Gastrocnemius medialis (tissue), 4 donors: Measurements from ENCODE around the gene CAPN13.

ENCODE experiments used
- POLR2A ChIP-seq, 2 donors: fragments of 450-650 bp; IDR thresholded peaks; one replicate each; pipeline ENCODE4 v1.6.1; 2017; ENCODE audit warnings: antibody characterized with exemption in 2 of 2, mild to moderate bottlenecking in 2 of 2, moderate library complexity in 2 of 2
- TF ChIP-seq, protein P1 (sequence below), 5 experiments: fragments of 450-650 bp in 3 of 5; fragments of 200-600 bp in 2 of 5; sonication (generic) in 2 of 5; IDR thresholded peaks in 4 of 5; conservative IDR thresholded peaks in 1 of 5; 1 replicate in 4 of 5; 2 replicates in 1 of 5; pipeline ENCODE4 v1.5.1; 2016 to 2019; ENCODE audit warnings: antibody characterized with exemption in 5 of 5, mild to moderate bottlenecking in 3 of 5, moderate library complexity in 3 of 5

DNA sequence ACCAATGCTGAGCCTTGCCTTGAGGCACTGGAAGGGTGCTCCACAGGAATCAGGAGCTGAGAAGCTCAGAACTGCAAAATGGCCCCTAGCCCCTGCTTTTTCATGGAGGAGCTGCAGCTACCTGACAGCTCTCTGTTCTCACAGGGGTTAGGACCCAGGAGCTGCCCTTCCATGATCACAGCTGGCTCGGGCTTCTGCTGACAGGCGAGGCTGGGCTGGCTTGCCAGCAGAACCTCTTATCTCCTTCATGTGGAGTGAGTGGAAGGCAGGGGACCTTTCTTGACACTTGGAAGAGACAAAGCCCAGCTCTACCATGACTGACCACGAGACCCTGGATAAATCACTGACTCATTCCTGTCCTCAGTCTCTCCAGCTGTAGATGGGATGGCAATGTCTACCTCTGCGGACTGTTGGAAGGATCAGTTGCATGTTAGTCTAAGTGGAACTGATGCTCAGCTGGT is 113.4 kb downstream of the CAPN13 start:
- TF ChIP-seq, protein P1, sequence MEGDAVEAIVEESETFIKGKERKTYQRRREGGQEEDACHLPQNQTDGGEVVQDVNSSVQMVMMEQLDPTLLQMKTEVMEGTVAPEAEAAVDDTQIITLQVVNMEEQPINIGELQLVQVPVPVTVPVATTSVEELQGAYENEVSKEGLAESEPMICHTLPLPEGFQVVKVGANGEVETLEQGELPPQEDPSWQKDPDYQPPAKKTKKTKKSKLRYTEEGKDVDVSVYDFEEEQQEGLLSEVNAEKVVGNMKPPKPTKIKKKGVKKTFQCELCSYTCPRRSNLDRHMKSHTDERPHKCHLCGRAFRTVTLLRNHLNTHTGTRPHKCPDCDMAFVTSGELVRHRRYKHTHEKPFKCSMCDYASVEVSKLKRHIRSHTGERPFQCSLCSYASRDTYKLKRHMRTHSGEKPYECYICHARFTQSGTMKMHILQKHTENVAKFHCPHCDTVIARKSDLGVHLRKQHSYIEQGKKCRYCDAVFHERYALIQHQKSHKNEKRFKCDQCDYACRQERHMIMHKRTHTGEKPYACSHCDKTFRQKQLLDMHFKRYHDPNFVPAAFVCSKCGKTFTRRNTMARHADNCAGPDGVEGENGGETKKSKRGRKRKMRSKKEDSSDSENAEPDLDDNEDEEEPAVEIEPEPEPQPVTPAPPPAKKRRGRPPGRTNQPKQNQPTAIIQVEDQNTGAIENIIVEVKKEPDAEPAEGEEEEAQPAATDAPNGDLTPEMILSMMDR (IDR thresholded peaks at IDR 0.05 in 4 of 5, conservative IDR thresholded peaks at IDR 0.05 in 1 of 5): no peak
- TF ChIP-seq POLR2A (IDR thresholded peaks at IDR 0.05): no peak
